Activated CD4-positive, alpha-beta T cell treated with anti-CD3 and anti-CD28 coated beads for 1 hour (primary cell): ENCODE results near the gene RAD51AP2.
"Not testable (repeated sequence)": the region's sequence is repeated elsewhere in the genome, so short reads cannot be mapped to it uniquely, and the experiment has no call there.

ENCODE experiments used
- DNase-seq: peaks from one replicate; pipeline ENCODE4 v3.0.0-alpha.2; 2020

RAD51AP2 gene

GRCh38 chr2:17536416-17536815 lies 18.2 kb upstream of the RAD51AP2 start:
- no peak for DNase-seq

DNA sequence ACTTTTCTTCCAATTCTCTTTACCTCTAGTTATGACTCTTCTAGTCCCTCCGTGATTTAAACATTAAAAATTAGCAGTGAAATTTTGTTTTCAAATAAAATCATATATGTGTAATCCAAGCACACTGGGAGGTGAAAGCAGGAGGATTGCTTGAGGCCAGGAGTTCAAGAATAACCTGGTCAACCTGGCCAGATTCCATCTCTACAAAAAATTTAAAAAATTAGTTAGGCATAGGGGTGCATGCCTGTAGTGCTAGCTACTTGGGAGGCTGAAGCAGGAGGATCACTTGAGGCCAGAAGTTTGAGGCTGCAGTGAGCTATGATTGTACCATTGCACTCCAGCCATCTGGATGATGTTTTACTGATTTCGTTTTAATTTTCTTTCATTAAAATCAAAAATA lies 15.3 kb upstream of the RAD51AP2 start:
- no peak for DNase-seq

DNA sequence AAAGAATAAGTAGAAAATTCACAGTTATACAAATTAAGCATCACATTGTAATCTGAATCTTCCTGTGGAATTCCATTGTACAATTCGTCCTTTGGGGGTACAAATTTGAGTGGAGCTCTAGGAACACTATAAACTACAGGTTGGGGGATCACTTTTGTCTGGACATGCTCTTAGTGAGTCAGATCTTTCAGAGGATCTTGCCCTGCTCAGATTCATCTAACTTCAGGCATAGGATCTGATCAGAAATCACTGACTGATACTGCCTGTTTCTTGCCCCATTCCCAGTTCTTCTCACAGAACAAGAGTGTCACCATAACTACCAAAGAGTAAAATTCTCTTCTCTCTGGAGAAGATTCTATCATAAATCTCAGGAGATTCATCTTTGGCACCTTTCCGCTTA lies 11.5 kb upstream of the RAD51AP2 start:
- no peak for DNase-seq

DNA sequence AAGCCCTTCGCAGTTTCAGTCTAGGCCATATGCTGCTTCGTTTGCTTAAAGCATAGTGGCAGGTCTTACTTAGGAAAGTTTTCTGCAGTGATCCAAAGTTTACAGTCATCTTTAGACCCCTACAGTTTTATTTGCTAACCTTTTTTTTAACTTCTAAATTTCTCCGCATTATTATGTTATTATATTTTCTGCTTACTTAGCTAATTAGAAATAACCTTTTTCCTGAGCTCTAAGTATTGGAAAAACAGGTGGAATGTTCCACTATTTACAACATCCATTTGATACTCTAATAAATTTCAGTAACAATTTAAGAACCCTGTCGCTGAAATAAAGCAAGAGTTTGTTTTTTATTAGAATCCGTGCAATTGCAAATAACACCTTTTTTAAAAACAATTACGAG lies 4.1 kb upstream of the RAD51AP2 start:
- DNase-seq, result no peak

DNA sequence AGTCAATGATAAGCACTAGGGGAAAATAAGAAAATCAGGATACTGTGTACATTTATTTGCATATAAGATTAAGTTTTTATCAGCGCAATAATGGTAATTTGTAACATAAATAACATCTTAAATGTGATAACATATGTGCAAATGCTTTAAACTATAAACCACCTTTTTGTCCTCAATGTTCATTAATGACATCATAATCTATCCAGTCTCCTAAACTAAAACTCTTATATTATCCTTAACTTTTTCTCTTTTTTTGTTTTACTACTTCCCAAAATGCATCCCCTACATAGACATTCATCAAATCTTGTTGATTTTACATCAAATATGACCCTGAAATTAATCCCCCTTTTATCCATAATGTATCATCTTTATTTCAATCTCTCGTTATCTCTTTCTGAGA lies 3.4 kb upstream of the RAD51AP2 start:
- no peak for DNase-seq

DNA sequence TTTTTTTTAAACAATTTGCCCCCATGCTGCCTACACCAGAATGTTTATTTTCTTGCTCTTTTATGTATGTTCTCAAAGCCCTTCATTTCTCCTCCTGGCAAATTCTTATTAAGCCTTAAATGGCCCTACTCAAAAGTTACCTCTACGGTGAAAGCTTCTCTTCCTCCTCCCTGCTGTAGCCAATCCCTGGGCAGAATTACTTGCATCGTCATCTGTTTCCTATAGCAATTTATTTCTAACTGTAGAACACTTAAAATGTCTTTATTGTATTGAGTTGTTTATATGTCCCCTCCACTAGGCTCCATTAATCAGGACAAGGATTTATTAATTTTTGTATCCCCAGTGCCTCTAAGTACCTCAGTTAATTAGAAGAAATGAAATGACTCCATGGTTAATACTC lies 2.5 kb upstream of the RAD51AP2 start:
- DNase-seq, result no peak

- DNase-seq, result no peak
Measured at GRCh38 chr2:17519486-17519885, 1.2 kb upstream of the RAD51AP2 start.

- no peak for DNase-seq
Measured at GRCh38 chr2:17517481-17518211, 594 bp downstream of the RAD51AP2 start.

GRCh38 chr2:17515652-17516051 lies 2.6 kb downstream of the RAD51AP2 start:
- DNase-seq, result no peak

- no peak for DNase-seq
Measured at GRCh38 chr2:17506736-17507616, 11.3 kb downstream of the RAD51AP2 start.

- no peak for DNase-seq
Measured at GRCh38 chr2:17497718-17498117, 20.5 kb downstream of the RAD51AP2 start.

GRCh38 chr2:17495590-17495989 lies 22.6 kb downstream of the RAD51AP2 start:
- no peak for DNase-seq

DNA sequence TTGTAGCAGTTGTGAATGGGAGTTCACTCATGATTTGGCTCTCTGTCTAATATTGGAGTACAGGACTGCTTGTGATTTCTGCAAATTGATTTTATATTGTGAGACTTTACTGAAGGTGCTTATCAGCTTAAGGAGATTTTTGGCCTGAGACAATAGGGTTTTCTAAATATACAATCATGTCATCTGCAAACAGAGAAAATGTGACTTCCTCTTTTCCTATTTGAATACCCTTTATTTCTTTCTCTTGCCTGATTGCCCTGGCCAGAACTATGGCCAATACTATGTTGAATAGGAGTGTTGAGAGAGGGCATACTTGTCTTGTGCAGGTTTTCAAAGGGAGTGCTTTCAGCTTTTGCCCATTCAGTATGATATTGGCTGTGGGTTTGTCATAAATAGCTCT lies 28.1 kb downstream of the RAD51AP2 start:
- DNase-seq, result not testable (repeated sequence)

GRCh38 chr2:17488610-17489009 lies 29.6 kb downstream of the RAD51AP2 start:
- DNase-seq, result not testable (repeated sequence)

GRCh38 chr2:17483496-17483895 lies 34.7 kb downstream of the RAD51AP2 start:
- DNase-seq, result no peak

GRCh38 chr2:17482651-17483050 lies 35.6 kb downstream of the RAD51AP2 start:
- no peak for DNase-seq

DNA sequence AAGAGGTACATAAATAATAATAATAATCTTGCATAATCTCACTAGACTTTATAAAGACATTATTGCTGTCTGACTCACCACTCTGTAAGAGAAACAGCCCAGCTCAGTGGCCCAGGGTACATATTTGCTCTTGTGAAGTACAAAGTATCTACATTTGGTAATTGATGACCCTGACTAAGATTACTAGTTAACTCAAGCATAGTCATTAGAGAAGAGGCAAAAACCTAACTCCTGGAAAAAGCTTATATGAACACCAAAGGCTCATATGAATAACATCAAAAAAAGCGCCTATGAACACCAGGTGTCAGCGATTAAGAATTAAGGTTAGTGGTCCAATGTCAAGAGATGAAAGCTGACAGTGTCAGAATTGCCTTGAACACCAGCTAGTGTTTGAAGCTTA lies 38.4 kb downstream of the RAD51AP2 start:
- no peak for DNase-seq

DNA sequence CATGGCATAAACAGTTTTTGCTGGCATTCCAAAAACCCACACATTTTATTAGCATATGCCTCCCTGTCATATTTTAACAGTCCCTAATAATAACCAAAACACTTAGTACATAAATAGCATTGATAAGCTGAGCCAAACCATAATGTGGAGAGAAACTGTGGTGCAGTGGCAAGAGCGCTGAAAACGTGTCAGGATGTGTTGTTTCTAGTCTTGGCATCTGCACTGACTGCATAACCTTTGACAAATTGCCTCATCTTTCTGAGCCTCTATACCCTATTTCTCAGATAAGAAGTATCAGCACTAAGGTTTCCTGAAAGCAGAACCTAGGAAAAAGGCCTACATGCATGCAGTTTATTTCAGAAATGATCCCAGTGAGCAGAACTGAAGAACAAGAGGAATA lies 41.4 kb downstream of the RAD51AP2 start:
- DNase-seq, result no peak

DNA sequence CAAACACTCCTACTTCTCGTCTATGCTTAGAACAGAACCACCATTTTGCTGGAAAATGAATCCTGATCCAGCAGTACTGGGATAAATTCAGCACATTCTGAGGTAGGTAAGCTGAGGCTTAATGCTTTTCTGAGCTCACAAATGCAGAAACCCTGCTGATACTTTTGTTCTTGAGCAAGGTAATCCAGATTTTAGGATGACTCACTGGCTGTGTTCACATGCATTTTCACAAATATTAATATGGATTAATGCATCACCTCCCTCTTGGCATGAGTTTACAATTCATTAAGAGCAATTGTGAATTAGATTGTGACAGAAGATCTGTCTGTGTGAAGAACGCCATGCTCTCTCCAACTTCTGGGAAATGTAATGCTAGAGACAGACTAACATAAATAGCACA lies 42.2 kb downstream of the RAD51AP2 start:
- DNase-seq, result no peak

GRCh38 chr2:17475286-17475685 lies 43.0 kb downstream of the RAD51AP2 start:
- DNase-seq, result no peak

DNA sequence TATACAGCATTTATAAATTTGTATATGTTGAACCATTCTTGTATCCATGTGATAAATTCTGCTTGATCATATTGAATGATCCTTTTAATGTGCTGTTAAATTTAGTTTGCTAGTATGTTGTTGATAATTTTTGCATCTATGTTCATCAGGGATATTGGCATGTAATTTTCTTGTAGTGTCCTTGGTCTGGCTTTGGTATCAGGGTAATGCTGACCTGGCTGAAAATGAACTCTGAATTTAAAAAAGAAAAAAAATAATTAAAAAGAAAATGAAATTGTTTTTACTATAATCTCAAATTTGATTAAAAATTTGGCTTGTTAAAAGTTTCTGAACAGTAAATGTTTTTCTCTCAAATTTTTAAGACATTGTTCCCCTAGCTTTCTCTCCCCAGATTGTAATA lies 46.3 kb downstream of the RAD51AP2 start:
- DNase-seq, result no peak

DNA sequence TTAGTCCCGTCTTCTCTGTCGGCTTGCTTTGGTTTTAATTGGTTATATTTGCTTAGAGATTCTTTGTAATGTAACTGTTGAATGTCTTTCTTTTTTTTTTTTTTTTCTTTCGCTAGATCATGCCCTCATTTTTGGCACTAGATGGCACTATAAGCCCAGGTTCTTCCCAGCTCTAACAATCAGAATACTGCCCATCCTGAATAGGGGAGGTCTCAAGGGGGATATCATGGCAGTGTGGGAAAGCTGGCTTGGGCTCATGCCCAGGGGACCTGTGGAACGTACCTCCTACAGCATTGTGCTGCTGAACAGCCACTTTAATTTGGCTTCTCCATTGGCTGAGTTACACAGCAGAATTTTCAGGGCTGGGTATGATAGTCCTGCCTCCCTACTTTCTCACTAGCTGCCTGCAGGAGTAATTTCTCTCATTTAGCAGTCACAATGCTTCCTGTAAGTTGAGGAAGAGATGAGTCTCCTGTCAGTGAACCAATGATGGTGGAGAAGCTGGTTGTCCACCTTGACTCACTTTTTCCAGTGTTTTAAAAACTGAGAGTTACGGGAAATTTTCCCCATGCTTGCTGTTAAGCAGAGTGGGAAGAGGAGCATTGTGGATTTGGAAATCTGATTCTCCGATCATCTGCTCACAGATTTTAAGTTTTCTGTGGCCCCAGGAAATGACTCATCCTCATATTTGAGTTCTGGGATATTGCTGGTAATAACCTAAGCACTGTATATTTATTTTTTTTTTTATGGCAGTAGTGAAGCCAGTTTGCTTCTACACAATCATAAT lies 47.2 kb downstream of the RAD51AP2 start:
- DNase-seq, result no peak

DNA sequence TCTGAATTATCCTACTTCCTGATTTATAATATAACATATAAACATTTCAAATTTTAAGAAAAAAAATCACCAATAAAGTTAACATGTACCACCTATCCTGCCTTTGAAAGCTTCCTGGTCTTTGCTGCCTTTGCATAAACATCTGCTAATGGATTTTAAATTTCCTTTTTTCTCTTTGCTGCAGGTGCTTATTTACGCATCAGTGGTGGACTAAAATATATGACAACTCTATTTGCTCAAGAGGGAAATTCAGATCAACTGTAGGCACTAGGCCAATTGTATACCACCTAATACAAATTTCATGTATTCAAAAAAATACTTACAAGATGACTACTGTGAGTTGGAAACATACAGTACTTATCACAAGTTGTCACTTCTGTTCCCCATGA lies 57.2 kb downstream of the RAD51AP2 start:
- no peak for DNase-seq
